ENCODE data around the gene PRDM15. TPM values are rescaled to one million over a fixed set of nuclear protein-coding genes. Genes with fewer than 3 reads are reported as not detected.

Gene PRDM15
- total RNA-seq, 1 donor from 2014 or later = 5.1 TPM

GRCh38 chr21:41821756-41822431 is 57.2 kb downstream of the PRDM15 start:
- no peak for DNase-seq

DNA sequence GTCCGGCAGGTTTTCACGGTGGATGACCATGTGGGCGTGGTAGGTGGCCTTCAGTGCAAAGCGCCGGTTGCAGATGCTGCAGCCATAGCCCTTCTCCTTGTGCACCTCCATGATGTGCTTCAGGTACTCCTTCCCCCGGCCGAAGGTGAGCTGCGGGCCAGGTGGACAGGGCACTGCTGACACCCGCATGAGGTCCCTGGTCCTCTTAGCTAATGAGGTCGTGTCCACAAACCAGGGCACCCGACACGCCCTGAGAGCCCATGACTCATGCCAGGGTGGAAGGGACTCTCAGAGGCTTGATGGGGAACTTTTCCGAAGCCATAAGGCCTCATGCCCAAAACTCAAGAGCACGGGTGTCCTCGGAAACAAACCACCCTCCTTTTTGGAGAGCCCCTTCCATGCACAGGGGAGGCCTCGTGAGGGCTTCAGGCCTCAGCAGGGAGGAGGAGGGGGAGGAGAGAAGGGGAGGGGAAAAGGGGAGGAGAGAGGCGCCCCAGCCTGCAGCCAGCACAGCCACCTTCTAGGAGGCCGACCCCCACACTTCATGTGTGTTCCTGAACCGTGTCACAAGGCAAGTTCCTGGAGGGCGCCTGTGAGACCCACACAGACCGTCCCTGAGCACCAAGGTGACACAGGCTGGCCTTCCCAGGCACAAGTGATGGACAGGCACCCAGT is 57.9 kb downstream of the PRDM15 start:
- no peak for DNase-seq

GRCh38 chr21:41820384-41821080 is 58.6 kb downstream of the PRDM15 start:
- no peak for DNase-seq

DNA sequence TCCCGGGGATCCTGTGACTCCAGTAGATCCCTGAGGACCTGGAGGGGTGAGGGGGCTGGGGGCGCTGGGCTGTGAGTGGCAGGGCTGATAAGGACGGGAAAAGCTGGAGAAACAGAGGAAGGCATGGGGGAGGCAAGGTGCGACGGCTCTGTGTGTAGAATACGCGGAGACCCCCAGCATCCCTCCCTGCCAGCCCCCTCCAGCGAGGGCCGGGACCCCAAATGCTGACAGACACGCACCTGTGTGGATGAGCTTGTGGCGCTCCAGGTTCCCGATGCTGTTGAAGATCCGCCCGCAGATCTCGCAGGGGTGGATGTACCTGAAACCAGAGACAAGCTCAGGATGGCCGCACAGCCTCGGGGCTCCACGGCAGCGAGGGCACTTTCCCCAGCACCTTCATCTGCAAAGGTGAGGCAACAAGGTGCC is 59.3 kb downstream of the PRDM15 start:
- DNase-seq = no peak

GRCh38 chr21:41819236-41819855 is 59.8 kb downstream of the PRDM15 start:
- no peak for DNase-seq

GRCh38 chr21:41817877-41818855 is 61.0 kb downstream of the PRDM15 start:
- no peak for DNase-seq

- peak; percentile 52 for DNase-seq
Observed at GRCh38 chr21:41817228-41817627, 61.9 kb downstream of the PRDM15 start.

- no peak for DNase-seq
Observed at GRCh38 chr21:41816583-41817165, 62.5 kb downstream of the PRDM15 start.

GRCh38 chr21:41815652-41816582 is 63.2 kb downstream of the PRDM15 start:
- DNase-seq = no peak

DNA sequence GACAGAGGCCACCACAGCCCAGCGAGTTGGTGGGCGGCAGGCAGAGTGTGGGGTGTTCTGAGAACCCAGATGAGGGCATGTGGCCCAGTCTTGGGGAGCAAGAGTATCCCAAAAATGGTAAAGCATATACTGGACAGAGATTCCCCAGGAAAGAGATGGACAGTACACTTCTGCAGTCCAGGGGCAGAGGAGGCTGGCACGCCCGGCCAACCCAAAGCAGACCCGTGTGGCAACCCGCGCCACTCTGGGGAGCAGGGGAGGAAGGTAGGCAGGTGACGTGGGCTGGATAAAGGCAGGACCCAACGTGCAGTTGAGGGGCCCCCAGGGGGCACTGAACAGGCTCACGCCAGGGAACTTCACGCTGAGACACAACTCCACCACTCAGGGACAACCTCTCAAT is 65.9 kb downstream of the PRDM15 start:
- DNase-seq = no peak

DNA sequence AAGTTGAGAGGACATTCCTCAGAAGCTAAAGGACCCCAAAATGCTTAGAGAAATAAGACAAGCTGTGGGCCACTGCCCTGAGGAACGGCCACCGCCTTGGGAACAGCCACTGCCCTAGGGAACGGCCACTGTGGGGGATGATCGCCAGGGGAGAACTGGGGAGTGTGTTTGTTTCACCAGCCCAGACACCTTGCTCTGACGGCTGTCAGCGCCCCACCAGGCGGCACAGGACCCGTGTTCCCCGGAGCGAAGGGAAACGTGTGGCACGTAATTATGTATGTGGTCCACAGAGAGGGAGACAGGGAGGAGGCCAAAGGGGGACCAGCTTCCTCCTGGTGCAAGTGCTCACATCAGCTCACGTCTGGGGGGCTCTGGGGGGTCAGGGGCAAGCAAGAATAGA is 66.5 kb downstream of the PRDM15 start:
- no peak for DNase-seq

DNA sequence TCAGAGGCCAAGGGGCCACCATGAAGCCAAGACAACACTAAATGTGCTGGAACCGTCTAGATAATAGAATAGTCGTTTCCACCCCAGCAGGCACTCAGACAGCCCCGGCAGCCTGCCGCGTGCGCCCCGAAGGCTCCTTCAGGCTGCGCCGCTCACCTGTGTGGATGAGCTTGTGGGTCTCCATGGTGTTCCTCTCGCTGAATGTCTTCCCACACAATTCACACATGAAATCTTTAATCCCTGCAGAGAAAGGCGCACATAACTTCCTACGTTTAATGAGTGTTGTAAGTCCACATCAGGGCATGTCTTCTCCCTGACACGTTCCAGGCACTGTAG is 68.6 kb downstream of the PRDM15 start:
- DNase-seq = no peak

DNA sequence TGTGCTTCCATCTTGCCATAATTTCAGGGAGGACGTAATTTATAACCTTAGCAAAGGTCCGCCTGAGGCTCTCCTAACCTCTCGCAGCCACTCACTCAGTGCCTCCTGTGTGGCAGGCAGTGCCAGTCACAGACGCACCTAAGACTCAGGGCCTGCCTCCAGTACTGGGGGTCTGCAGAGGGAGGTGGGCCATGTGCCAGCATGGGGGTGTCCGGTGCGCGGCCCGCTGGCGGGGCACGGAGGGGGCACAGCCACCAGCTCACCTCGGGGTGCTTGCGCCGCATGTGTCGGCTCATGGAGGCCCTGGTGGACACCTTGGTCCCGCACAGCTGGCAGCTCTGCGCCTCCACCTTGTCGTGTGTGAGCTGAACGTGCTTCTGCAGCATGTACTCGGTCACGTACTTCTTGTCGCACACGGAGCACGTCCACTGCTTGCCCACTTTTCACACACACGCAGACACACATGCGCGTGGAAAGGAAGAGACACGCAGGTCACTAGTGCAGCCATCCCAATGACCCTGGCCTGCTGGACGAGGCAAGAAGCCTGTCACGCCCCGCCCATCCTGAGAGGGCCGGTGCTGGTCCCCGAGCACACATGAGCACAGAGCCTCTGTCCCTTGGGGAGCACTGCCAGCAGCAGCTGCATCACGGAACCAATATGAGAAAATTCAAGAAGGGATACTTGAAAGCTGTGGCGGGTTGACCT is 69.1 kb downstream of the PRDM15 start:
- no peak for DNase-seq

DNA sequence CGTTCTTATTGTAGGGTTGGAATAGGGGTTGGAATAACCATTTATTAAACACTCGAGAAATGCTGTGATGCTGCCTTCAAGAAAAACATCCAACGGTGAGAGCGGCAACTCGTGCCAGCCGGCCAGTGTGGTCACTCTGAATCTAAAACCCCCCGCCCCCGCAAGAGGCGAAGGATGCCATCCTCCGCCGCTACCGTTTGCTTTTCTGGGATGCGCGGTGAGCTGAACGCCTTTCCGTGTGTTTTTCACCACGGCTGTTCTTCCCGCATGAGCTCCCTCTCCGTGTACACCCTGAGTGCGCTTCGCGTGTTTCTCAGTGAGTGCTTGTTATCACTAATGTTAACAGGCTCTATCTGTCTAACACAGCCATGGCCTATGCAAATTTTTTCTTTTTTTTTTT is 70.3 kb downstream of the PRDM15 start:
- no peak for DNase-seq

- no peak for DNase-seq
Observed at GRCh38 chr21:41808094-41808493, 71.0 kb downstream of the PRDM15 start.

- no peak for DNase-seq
Observed at GRCh38 chr21:41806773-41807172, 72.4 kb downstream of the PRDM15 start.

- DNase-seq = no peak
Observed at GRCh38 chr21:41805643-41806042, 73.5 kb downstream of the PRDM15 start.

GRCh38 chr21:41805038-41805437 is 74.1 kb downstream of the PRDM15 start:
- no peak for DNase-seq

- no peak for DNase-seq
Observed at GRCh38 chr21:41804381-41804780, 74.8 kb downstream of the PRDM15 start.

DNA sequence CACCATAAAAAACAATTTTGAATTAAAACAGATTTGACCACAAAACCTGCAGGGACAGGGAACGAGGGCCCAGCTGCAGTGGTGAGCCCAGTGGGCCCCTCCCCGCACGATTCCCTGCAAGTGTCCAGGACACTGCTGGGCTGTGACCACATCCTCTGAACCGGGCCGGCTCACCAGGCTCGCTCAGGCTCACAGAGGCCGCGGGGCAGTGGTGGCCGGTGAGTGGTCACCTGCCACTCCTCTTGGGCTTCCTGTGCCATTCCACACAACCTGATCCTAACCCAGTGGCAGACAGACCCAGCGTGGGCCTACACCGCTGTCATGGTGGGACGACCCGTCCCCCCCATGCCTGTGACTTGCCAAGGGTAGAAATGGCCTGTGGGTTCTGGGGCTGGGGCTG is 75.8 kb downstream of the PRDM15 start:
- DNase-seq = no peak
